ENCODE data around the gene SKOR1. TPM values are rescaled to one million over a fixed set of nuclear protein-coding genes. Genes with fewer than 3 reads are reported as not detected.
A peak's percentile ranks its signal among the peaks of the same experiment; 100 is the strongest.

SKOR1 gene
- polyA plus RNA-seq, 1 donor = 0.28 TPM

- H3K36me3 ChIP-seq (ENCODE audit: control insufficient read depth, insufficient read depth, low read length) = no peaks in the 10 kb centered on the region
- H3K4me1 ChIP-seq (ENCODE audit: control insufficient read depth, insufficient read depth, low read length) = peaks cover 14% of the 10 kb centered on the region
- peak overlapping the region; percentile 98 for H3K27ac ChIP-seq (ENCODE audit: low read length)
- H3K9me3 ChIP-seq (ENCODE audit: control insufficient read depth, low read depth, low read length) = no peaks in the 10 kb centered on the region
- peak overlapping the region; percentile 98 for H3K4me3 ChIP-seq (ENCODE audit: low read length)
- WGBS (ENCODE audit: insufficient coverage, low lambda C conversion rate) = no CpG with 5 or more reads among the region's 4 CpGs
- peaks cover 10% of the 10 kb centered on the region for H3K27me3 ChIP-seq (ENCODE audit: control insufficient read depth, insufficient read depth, low read length)
- DNase-seq = no peak
These were observed 16.1 kb downstream of the SKOR1 start for GRCh38 chr15:67841513-67841762.

DNA sequence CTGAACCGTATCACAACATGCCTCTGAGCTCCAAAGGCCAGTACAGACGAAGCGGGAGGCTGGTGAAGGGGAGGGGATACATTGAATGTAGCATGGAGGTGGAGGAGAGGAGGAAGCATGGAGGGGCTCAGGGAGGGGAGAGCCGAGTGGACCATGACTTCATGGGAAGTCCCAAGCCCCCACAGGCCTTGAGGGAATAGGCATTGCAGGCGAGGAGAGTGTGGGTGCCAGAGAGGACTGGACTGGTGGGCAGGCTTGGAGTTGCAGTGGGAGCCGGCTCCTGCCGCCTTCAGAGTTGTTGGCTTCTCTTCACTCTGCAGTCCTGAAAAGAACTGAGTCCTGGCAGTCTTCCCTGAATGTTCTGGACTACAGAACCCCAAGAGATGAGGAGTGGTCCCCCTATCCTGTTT is 17.8 kb downstream of the SKOR1 start:
- DNase-seq = no peak
- Histone ChIP-seq H3K4me3 (ENCODE audit: low read length) (no peak overlapping the region), H3K27me3 (ENCODE audit: control insufficient read depth, insufficient read depth, low read length) (no peaks in the 10 kb centered on the region), H3K4me1 (ENCODE audit: control insufficient read depth, insufficient read depth, low read length) (peaks cover 12% of the 10 kb centered on the region), H3K27ac (ENCODE audit: low read length) (no peak overlapping the region), H3K9me3 (ENCODE audit: control insufficient read depth, low read depth, low read length) (no peaks in the 10 kb centered on the region), H3K36me3 (ENCODE audit: control insufficient read depth, insufficient read depth, low read length) (no peaks in the 10 kb centered on the region)
- no CpG with 5 or more reads among the region's 7 CpGs for WGBS (ENCODE audit: insufficient coverage, low lambda C conversion rate)

- Histone ChIP-seq H3K4me1 (ENCODE audit: control insufficient read depth, insufficient read depth, low read length) (peaks cover 5% of the 10 kb centered on the region), H3K27me3 (ENCODE audit: control insufficient read depth, insufficient read depth, low read length) (no peaks in the 10 kb centered on the region), H3K27ac (ENCODE audit: low read length) (peak overlapping the region; percentile 24), H3K4me3 (ENCODE audit: low read length) (no peak overlapping the region), H3K36me3 (ENCODE audit: control insufficient read depth, insufficient read depth, low read length) (no peaks in the 10 kb centered on the region), H3K9me3 (ENCODE audit: control insufficient read depth, low read depth, low read length) (no peaks in the 10 kb centered on the region)
- no peak for DNase-seq
- no CpG with 5 or more reads among the region's 7 CpGs for WGBS (ENCODE audit: insufficient coverage, low lambda C conversion rate)
These were observed 18.5 kb downstream of the SKOR1 start for GRCh38 chr15:67843571-67844387.

- peaks cover 4% of the 10 kb centered on the region for H3K4me1 ChIP-seq (ENCODE audit: control insufficient read depth, insufficient read depth, low read length)
- no peak for DNase-seq
- H3K9me3 ChIP-seq (ENCODE audit: control insufficient read depth, low read depth, low read length) = no peaks in the 10 kb centered on the region
- H3K27me3 ChIP-seq (ENCODE audit: control insufficient read depth, insufficient read depth, low read length) = no peaks in the 10 kb centered on the region
- no peak overlapping the region for H3K27ac ChIP-seq (ENCODE audit: low read length)
- no peaks in the 10 kb centered on the region for H3K36me3 ChIP-seq (ENCODE audit: control insufficient read depth, insufficient read depth, low read length)
- no peak overlapping the region for H3K4me3 ChIP-seq (ENCODE audit: low read length)
- WGBS (ENCODE audit: insufficient coverage, low lambda C conversion rate) = 100% methylated on average over 2 of the region's 5 CpGs
These were observed 20.7 kb downstream of the SKOR1 start for GRCh38 chr15:67845974-67846373.

- no peak overlapping the region for H3K27ac ChIP-seq (ENCODE audit: low read length)
- H3K9me3 ChIP-seq (ENCODE audit: control insufficient read depth, low read depth, low read length) = no peaks in the 10 kb centered on the region
- peaks cover 5% of the 10 kb centered on the region for H3K4me1 ChIP-seq (ENCODE audit: control insufficient read depth, insufficient read depth, low read length)
- DNase-seq = no peak
- H3K36me3 ChIP-seq (ENCODE audit: control insufficient read depth, insufficient read depth, low read length) = no peaks in the 10 kb centered on the region
- H3K27me3 ChIP-seq (ENCODE audit: control insufficient read depth, insufficient read depth, low read length) = no peaks in the 10 kb centered on the region
- 100% methylated on average over 1 of the region's 1 CpG for WGBS (ENCODE audit: insufficient coverage, low lambda C conversion rate)
- no peak overlapping the region for H3K4me3 ChIP-seq (ENCODE audit: low read length)
These were observed 24.2 kb downstream of the SKOR1 start for GRCh38 chr15:67849538-67849937.

DNA sequence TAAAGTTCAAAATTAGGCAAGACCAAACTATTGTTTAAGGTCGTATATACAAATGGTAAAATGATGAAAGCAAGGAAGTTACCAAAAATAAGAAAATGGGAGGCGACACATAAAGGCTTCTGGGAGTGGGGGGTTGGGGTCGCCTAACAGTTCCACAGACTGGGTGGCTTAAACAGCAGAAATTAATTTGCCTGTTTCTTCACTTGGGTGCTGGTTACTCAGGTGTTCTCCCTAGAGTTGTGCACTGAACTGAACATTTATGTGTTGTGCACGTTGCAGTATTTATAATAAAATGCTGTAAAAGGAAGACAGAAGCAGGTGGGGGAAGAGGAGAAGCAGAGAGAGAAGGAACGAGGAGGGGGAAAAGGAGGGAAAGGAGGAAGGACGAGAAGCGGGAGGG is 25.0 kb downstream of the SKOR1 start:
- DNase-seq = no peak
- Histone ChIP-seq H3K36me3 (ENCODE audit: control insufficient read depth, insufficient read depth, low read length) (no peaks in the 10 kb centered on the region), H3K9me3 (ENCODE audit: control insufficient read depth, low read depth, low read length) (no peaks in the 10 kb centered on the region), H3K4me1 (ENCODE audit: control insufficient read depth, insufficient read depth, low read length) (peaks cover 6% of the 10 kb centered on the region), H3K27me3 (ENCODE audit: control insufficient read depth, insufficient read depth, low read length) (no peaks in the 10 kb centered on the region), H3K27ac (ENCODE audit: low read length) (no peak overlapping the region), H3K4me3 (ENCODE audit: low read length) (no peak overlapping the region)
- WGBS (ENCODE audit: insufficient coverage, low lambda C conversion rate) = 77% methylated on average over 5 of the region's 7 CpGs

GRCh38 chr15:67850994-67851571 is 25.8 kb downstream of the SKOR1 start:
- no peaks in the 10 kb centered on the region for H3K27me3 ChIP-seq (ENCODE audit: control insufficient read depth, insufficient read depth, low read length)
- no peaks in the 10 kb centered on the region for H3K36me3 ChIP-seq (ENCODE audit: control insufficient read depth, insufficient read depth, low read length)
- no peaks in the 10 kb centered on the region for H3K9me3 ChIP-seq (ENCODE audit: control insufficient read depth, low read depth, low read length)
- H3K4me3 ChIP-seq (ENCODE audit: low read length) = no peak overlapping the region
- no peak overlapping the region for H3K27ac ChIP-seq (ENCODE audit: low read length)
- H3K4me1 ChIP-seq (ENCODE audit: control insufficient read depth, insufficient read depth, low read length) = peaks cover 6% of the 10 kb centered on the region
- no CpG with 5 or more reads among the region's 4 CpGs for WGBS (ENCODE audit: insufficient coverage, low lambda C conversion rate)
- DNase-seq = no peak

DNA sequence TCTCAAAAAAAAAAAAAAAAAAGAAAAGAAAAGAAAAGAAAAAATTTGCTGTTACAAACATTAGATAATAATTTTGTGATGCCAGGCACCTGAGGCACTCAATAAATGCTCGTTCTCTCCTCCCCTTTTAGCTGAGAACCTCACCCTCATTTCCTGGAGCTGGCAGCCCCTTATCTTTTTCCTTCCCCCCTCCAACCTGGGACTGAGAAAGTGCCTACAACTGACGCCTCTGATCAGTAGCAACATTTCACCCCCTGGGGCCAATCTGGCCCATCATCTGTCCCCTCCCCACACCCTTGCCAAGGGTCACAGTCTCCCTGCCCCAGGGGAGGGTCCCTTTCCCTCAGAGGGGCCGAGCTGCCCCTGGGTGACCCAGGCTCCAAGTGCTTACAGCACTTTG is 27.1 kb downstream of the SKOR1 start:
- H3K4me1 ChIP-seq (ENCODE audit: control insufficient read depth, insufficient read depth, low read length) = peaks cover 6% of the 10 kb centered on the region
- DNase-seq = no peak
- H3K9me3 ChIP-seq (ENCODE audit: control insufficient read depth, low read depth, low read length) = no peaks in the 10 kb centered on the region
- no peaks in the 10 kb centered on the region for H3K36me3 ChIP-seq (ENCODE audit: control insufficient read depth, insufficient read depth, low read length)
- no CpG with 5 or more reads among the region's 3 CpGs for WGBS (ENCODE audit: insufficient coverage, low lambda C conversion rate)
- H3K4me3 ChIP-seq (ENCODE audit: low read length) = no peak overlapping the region
- H3K27ac ChIP-seq (ENCODE audit: low read length) = no peak overlapping the region
- no peaks in the 10 kb centered on the region for H3K27me3 ChIP-seq (ENCODE audit: control insufficient read depth, insufficient read depth, low read length)

GRCh38 chr15:67853454-67853853 is 28.1 kb downstream of the SKOR1 start:
- Histone ChIP-seq H3K9me3 (ENCODE audit: control insufficient read depth, low read depth, low read length) (no peaks in the 10 kb centered on the region), H3K4me3 (ENCODE audit: low read length) (no peak overlapping the region), H3K27me3 (ENCODE audit: control insufficient read depth, insufficient read depth, low read length) (no peaks in the 10 kb centered on the region), H3K36me3 (ENCODE audit: control insufficient read depth, insufficient read depth, low read length) (no peaks in the 10 kb centered on the region), H3K27ac (ENCODE audit: low read length) (no peak overlapping the region), H3K4me1 (ENCODE audit: control insufficient read depth, insufficient read depth, low read length) (peaks cover 6% of the 10 kb centered on the region)
- no CpG with 5 or more reads among the region's 3 CpGs for WGBS (ENCODE audit: insufficient coverage, low lambda C conversion rate)
- DNase-seq = no peak

DNA sequence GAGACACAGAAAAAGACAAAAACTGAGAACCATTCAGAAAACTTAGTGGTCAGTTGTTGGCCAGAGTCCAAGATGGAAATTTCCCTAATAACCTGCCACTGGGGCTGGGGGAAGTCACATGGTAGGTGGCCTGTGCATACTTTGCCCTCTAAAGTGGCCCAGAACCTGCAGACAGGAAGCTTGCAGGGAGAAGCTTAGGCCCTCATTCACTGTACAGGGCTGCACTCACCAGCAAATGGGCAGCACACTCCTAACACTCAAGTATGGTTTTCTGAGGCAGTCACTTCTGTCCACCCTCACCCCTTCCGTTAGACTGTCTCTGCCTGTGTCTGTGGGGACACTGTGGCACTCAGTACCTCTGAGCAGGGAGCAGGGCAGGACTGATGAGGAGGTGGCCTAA is 29.0 kb downstream of the SKOR1 start:
- Histone ChIP-seq H3K4me3 (ENCODE audit: low read length) (no peak overlapping the region), H3K4me1 (ENCODE audit: control insufficient read depth, insufficient read depth, low read length) (peaks cover 6% of the 10 kb centered on the region), H3K27me3 (ENCODE audit: control insufficient read depth, insufficient read depth, low read length) (no peaks in the 10 kb centered on the region), H3K36me3 (ENCODE audit: control insufficient read depth, insufficient read depth, low read length) (no peaks in the 10 kb centered on the region), H3K27ac (ENCODE audit: low read length) (peak overlapping the region; percentile 18), H3K9me3 (ENCODE audit: control insufficient read depth, low read depth, low read length) (no peaks in the 10 kb centered on the region)
- DNase-seq = peak in 1 of 2 donors; percentile 46
- WGBS (ENCODE audit: insufficient coverage, low lambda C conversion rate) = no CpG with 5 or more reads among the region's 1 CpG

DNA sequence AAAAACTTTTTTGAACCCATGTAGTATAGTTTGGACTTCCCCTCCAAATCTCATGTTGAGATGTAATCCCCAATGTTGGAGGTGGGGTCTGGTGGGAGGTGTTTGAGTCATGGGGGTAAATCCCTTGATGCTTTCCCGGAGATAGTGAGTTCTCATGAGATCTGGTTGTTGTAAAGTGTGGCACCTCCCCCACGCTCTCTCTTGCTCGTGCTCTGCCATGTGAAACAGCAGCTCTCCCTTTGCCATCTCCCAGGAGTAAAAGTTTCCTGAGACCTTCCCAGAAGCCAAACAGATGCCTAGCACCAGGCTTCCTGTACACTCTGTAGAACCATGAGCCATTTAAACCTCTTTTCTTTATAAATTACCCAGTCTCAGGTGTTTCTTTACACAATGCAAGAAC is 30.5 kb downstream of the SKOR1 start:
- H3K27ac ChIP-seq (ENCODE audit: low read length) = no peak overlapping the region
- no peaks in the 10 kb centered on the region for H3K27me3 ChIP-seq (ENCODE audit: control insufficient read depth, insufficient read depth, low read length)
- no peak for DNase-seq
- 100% methylated on average over 2 of the region's 3 CpGs for WGBS (ENCODE audit: insufficient coverage, low lambda C conversion rate)
- no peak overlapping the region for H3K4me3 ChIP-seq (ENCODE audit: low read length)
- peaks cover 6% of the 10 kb centered on the region for H3K4me1 ChIP-seq (ENCODE audit: control insufficient read depth, insufficient read depth, low read length)
- no peaks in the 10 kb centered on the region for H3K9me3 ChIP-seq (ENCODE audit: control insufficient read depth, low read depth, low read length)
- H3K36me3 ChIP-seq (ENCODE audit: control insufficient read depth, insufficient read depth, low read length) = no peaks in the 10 kb centered on the region
